HTR-8/SVneo (cell line): ENCODE data around the gene CDC42SE1.
A peak's percentile ranks its signal among the peaks of the same experiment; 100 is the strongest.
"Not testable (repeated sequence)": the region's sequence is repeated elsewhere in the genome, so short reads cannot be mapped to it uniquely, and the experiment has no call there.

Experiments used
- DNase-seq: peaks from one replicate; pipeline ENCODE4 v3.0.0; 2011; ENCODE audit warnings: low spot score, mixed read lengths; ENCODE audit not compliant: insufficient read length
- FAIRE-seq: peaks from 2 replicates; lab custom pipeline; 2011; peaks lifted over from hg19 to GRCh38; lab: Jason Lieb, UNC

The CDC42SE1 gene

GRCh38 chr1:151059109-151060006 lies at the start of gene CDC42SE1:
TSS of gene CDC42SE1 (minus strand) at chr1:151059622. CDS start at chr1:151055730, 3,892 bp downstream.
- DNase-seq (peak; percentile 85), FAIRE-seq (no peak)

DNA sequence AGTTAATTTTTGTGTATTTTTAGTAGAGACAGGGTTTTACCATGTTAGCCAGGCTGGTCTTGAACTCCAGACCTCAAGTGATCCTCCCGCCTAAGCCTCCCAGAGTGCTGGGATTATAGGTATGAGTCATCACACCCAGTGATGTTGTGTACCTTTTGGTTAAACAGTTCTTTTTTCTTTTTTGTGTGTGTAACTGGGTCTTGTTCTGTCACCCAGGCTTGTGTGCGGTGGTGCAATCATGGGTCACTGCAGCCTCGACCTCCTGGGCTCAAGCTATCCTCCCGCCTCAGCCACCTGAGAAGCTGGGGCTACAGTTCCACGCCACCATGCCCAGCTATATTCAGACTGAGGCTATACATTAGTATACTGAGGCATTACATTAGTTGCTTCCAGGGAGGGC lies 48.9 kb upstream of the CDC42SE1 start:
- DNase-seq (no peak), FAIRE-seq (no peak)

- FAIRE-seq (no peak), DNase-seq (peak; percentile 45)
Measured at GRCh38 chr1:151106894-151107293, 47.5 kb upstream of the CDC42SE1 start.

DNA sequence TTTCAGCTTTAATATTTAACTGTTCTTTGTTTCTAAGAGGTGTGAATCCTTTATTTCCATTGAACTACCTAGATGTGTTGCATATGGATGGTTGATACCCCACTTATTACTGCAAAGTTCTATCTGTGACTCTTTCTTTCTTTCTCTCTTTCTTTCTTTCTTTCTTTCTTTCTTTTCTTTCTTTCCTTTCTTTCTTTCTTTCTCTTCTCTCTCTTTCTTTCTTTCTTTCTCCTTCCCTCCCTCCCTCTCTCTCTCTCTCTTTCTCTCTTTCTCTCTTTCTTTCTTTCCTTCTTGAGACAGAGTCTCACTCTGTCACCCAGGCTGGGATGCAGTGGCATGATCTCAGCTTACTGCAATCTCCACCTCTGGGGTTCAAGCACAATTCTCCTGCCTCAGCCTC lies 45.2 kb upstream of the CDC42SE1 start:
- no peak for FAIRE-seq
- DNase-seq: no peak

DNA sequence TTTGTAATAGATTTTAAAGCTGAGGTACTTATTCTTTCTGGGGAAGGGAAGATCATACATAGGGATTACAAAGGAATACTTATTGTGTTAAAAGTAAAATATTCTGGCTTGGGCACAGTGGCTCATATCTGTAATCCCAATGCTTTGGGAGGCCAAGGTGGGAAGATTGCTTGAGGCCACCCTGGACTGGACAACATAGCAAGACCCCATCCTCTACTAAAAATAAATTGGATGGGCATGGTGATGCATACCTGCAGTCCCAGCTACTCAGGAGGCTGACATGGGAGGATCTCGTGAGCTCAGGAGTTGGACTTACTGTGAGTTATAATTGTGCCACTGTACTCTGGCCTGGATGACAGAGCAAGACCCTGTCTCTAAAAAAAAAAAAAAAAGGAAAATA lies 38.7 kb upstream of the CDC42SE1 start:
- DNase-seq: no peak
- FAIRE-seq: no peak

- FAIRE-seq, DNase-seq: not testable (repeated sequence)
Measured at GRCh38 chr1:151097426-151097825, 38.0 kb upstream of the CDC42SE1 start.

GRCh38 chr1:151085953-151086559 lies 26.6 kb upstream of the CDC42SE1 start:
- DNase-seq (no peak), FAIRE-seq (no peak)

- FAIRE-seq (no peak), DNase-seq (no peak)
Measured at GRCh38 chr1:151072224-151072623, 12.8 kb upstream of the CDC42SE1 start.

- DNase-seq (peak; percentile 84), FAIRE-seq (peak; percentile 64)
Measured at GRCh38 chr1:151070474-151071276, 11.3 kb upstream of the CDC42SE1 start, which contains the start of gene GABPB2. TSS of gene GABPB2 (plus strand) at chr1:151070761. CDS start at chr1:151088190, 17,429 bp downstream.

- DNase-seq: no peak
- FAIRE-seq: no peak
Measured at GRCh38 chr1:151069103-151069486, 9.7 kb upstream of the CDC42SE1 start.

DNA sequence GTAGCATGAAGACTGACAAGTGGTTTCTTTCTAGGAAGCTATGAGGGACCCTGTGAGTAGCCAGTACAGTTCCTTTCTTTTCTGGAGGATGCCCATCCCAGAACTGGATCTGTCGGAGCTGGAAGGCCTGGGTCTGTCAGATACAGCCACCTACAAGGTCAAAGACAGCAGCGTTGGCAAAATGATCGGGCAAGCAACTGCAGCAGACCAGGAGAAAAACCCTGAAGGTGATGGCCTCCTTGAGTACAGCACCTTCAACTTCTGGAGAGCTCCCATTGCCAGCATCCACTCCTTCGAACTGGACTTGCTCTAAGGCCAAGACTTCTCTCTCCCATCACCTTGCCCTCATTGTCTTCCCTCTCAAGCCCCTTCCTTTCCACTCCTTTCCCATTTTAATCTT lies 7.8 kb upstream of the CDC42SE1 start:
- FAIRE-seq (no peak), DNase-seq (no peak)

GRCh38 chr1:151065089-151065645 lies 5.7 kb upstream of the CDC42SE1 start:
- DNase-seq: no peak
- no peak for FAIRE-seq

- DNase-seq: peak; percentile 63
- FAIRE-seq: no peak
Measured at GRCh38 chr1:151062741-151063371, 3.4 kb upstream of the CDC42SE1 start.

DNA sequence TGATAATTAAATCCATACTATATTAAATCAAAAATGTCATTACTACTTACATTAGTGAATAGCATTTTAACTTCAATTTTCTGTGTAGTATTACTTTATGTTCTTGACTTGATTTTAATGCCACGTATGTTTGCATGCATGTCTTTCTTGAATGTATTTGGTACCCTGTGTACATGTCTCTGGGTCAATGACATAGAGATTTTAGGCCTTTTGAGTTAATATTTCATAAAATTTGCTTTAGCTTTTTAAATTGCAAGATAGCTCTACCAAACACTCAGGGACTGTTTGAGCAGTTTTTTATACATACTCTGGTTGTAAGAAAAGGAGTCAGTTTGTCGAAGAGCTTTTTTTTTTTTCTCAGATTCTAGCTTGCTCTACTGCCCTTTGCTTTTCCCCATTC lies 2.3 kb upstream of the CDC42SE1 start:
- DNase-seq (no peak), FAIRE-seq (no peak)

DNA sequence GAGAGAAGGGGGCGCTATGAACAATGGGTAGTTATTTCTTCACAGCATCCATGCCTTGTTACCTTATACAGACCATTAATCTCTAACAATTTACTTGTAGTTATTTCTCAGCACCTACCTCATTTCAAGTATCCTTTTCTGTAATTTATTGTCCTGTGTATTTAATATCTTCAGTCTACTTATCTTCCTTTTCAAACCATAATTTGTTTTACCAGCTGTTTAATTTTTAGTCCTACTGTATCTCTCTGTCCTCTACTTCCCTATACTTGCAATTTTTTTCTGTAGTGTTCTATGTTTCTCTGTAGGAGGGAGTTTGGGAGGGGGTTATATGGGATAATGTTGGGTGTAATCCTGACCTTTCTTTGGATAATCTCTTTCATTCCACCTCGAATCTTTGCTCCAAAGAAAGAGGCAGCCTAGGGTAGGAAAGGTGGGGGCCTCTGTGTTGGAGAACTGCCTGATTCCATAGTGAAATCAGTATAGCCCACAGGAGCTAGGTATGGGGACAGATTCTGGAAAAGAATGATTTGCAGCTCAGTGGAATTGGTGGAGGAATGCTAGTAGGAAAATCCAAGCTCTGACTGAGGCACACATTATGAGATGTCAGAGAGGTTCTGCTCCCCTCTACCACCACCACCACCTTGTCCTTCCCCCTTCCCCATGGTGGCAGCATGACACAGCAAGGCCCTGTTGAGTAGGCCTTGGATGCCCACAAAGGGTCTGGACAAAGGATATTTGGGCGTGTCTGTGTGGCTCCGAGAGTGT lies 1.4 kb upstream of the CDC42SE1 start:
- FAIRE-seq: no peak
- no peak for DNase-seq

DNA sequence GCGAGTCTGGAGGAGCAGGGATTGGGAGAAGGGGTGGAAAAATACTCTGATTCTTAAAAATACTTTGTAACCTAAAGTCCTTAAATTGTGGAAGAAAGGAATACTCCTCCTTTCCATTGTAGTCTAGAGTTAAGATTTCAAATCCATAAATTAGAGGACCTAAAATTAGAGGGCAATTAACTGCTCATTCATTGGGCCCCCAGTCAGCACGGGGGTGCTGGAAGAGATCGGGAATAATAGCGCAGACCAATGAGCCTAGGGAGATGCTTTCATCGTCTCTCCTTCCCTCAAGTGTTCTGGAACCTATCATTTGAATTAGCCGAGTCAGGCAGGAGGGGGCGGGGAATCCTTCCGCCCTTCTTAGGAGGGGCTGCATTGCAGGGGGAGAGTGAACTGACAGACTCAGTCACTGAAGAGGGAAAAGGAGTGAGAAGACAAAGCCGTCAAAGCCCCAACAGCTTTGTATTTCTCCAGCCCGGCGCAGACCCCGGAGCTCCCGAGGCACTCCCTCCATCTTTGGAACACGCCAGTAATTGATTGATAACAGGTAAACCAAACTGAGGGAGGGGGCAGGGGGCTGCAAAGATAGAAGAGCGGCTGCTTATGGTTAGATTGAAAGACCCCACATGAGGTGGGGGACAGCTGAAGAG lies 710 bp upstream of the CDC42SE1 start, which contains the start of gene MLLT11:
Gene MLLT11, plus strand, starts transcription at position 391 of the 650 bp plus-strand sequence. CDS start 6,828 bp downstream, outside the sequence.
- DNase-seq (peak; percentile 66), FAIRE-seq (no peak)

- FAIRE-seq (no peak), DNase-seq (no peak)
Measured at GRCh38 chr1:151058692-151059091, 730 bp downstream of the CDC42SE1 start.

GRCh38 chr1:151056149-151056548 lies 3.3 kb downstream of the CDC42SE1 start:
- FAIRE-seq (no peak), DNase-seq (no peak)
